ENCODE measurements around the gene DNAJC18. TPM values are rescaled to one million over a fixed set of nuclear protein-coding genes. Genes with fewer than 3 reads are reported as not detected.
A peak's percentile ranks its signal among the peaks of the same experiment; 100 is the strongest.

DNAJC18 gene
- total RNA-seq, 4 donors from 2014 or later = 9.2 to 11.4 (median 10.7) TPM

- peaks cover 0 to 35% of the 10 kb centered on the region in 2 donors for H3K27me3 ChIP-seq
- WGBS, 2 donors = 87 to 89% methylated on average over 7 to 8 of the region's 8 CpGs
- H3K27ac ChIP-seq = no peak overlapping the region
- H3K4me3 ChIP-seq = no peak overlapping the region
- no peak for DNase-seq (ENCODE audit: low spot score in 2 of 2)
- TF ChIP-seq POLR2A (IDR thresholded peaks at IDR 0.05) (no peak), EP300 (IDR thresholded peaks at IDR 0.05) (no peak)
- TF ChIP-seq, protein P1, sequence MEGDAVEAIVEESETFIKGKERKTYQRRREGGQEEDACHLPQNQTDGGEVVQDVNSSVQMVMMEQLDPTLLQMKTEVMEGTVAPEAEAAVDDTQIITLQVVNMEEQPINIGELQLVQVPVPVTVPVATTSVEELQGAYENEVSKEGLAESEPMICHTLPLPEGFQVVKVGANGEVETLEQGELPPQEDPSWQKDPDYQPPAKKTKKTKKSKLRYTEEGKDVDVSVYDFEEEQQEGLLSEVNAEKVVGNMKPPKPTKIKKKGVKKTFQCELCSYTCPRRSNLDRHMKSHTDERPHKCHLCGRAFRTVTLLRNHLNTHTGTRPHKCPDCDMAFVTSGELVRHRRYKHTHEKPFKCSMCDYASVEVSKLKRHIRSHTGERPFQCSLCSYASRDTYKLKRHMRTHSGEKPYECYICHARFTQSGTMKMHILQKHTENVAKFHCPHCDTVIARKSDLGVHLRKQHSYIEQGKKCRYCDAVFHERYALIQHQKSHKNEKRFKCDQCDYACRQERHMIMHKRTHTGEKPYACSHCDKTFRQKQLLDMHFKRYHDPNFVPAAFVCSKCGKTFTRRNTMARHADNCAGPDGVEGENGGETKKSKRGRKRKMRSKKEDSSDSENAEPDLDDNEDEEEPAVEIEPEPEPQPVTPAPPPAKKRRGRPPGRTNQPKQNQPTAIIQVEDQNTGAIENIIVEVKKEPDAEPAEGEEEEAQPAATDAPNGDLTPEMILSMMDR (IDR thresholded peaks at IDR 0.05) = no peak
- no peaks in the 10 kb centered on the region for H3K9me3 ChIP-seq
- peaks cover 0 to 40% (median 15%) of the 10 kb centered on the region in 4 donors for H3K4me1 ChIP-seq
- no peaks in the 10 kb centered on the region for H3K36me3 ChIP-seq
Observed at GRCh38 chr5:139395844-139396640, 43.3 kb downstream of the DNAJC18 start.

GRCh38 chr5:139394654-139395566 is 44.4 kb downstream of the DNAJC18 start, which contains the start of gene PROB1:
TSS of gene PROB1 (minus strand) at chr5:139395104. CDS start at chr5:139395081, 23 bp downstream.
- H3K36me3 ChIP-seq = no peaks in the 10 kb centered on the region
- peak within 1 kb of the TSS in 2 of 4 donors; percentile 7 to 27 for H3K27ac ChIP-seq
- no peaks in the 10 kb centered on the region for H3K9me3 ChIP-seq
- DNase-seq (ENCODE audit: low spot score in 2 of 2) = no peak
- WGBS, 2 donors = 18 to 20% methylated on average over 23 to 28 of the region's 76 CpGs
- TF ChIP-seq EP300 (IDR thresholded peaks at IDR 0.05) = no peak
- TF ChIP-seq POLR2A (IDR thresholded peaks at IDR 0.05) = no peak
- TF ChIP-seq, protein P1 (IDR thresholded peaks at IDR 0.05) = no peak
- H3K27me3 ChIP-seq = peaks cover 0 to 35% of the 10 kb centered on the region in 2 donors
- peak within 1 kb of the TSS; percentile 14 to 57 (median 40) for H3K4me3 ChIP-seq
- H3K4me1 ChIP-seq = peaks cover 0 to 40% (median 19%) of the 10 kb centered on the region in 4 donors

DNA sequence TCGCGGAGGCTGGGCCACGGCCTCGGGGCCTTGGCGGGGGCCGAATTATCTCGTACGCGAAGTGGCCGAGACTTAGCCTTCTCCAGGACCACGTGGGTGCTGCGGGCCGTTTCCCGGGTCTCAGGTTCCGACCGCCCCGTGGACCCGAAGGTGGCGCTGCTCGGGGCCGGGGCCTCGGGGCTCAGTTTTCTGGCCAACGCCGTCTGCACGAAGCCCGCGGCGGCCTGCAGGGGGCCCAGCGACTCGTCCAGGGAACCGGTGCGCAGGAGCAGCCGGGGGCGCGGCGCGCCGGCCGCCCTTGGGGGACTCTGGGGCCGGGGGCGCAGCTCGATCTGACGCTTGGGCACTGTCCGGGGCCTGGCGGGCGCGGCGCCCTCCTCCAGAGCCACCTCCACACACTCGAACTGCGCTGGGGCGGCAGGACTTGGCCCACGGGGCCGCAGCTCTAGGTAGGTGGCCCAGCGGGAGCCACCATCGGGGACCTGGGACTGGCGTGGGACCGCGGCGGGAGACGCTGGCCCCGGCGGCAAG is 45.1 kb downstream of the DNAJC18 start:
- Histone ChIP-seq H3K27ac (peak overlapping the region in 1 of 4 donors; percentile 27), H3K36me3 (no peaks in the 10 kb centered on the region), H3K9me3 (no peaks in the 10 kb centered on the region), H3K4me3 (peak overlapping the region; percentile 14 to 57 (median 40)), H3K4me1 (peaks cover 0 to 40% (median 19%) of the 10 kb centered on the region in 4 donors), H3K27me3 (peaks cover 0 to 35% of the 10 kb centered on the region in 2 donors)
- DNase-seq (ENCODE audit: low spot score in 2 of 2) = no peak
- WGBS, 2 donors = 3% methylated on average over 20 to 23 of the region's 62 CpGs
- TF ChIP-seq, protein P1 (IDR thresholded peaks at IDR 0.05) = peak in 3 of 5 experiments; percentile 41 to 59 (median 54)
- TF ChIP-seq EP300 (IDR thresholded peaks at IDR 0.05) (no peak), POLR2A (IDR thresholded peaks at IDR 0.05) (no peak)

DNA sequence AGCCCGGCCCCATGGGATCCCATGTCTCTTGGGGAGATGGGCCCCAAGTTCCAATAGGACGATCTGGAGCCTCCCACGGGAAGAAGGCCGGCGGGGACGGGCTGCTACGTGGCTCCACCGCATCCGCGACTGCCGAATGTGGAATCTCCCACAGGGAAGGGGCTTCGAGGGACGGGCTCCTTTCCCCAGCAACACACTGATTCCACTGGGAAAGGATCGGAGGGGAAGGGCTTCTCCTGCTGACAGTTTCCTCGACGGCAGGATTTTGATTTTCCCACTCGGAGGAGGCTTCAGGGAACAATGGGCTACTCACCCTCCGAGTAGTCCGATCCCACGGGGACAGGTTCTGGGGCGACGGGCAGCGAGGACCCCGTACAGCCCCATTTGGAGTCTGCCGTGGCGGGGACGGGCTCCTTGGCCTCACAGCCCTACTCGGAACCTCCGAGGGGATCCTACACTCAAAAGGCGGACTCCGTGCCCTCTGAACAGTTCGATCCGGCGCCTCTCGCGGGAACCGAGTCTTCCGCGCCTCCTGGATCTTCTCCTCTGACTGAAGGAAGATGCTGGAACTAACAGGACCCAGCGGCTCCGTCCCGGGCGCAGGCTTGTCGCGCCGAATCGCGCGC is 45.7 kb downstream of the DNAJC18 start:
- TF ChIP-seq EP300 (IDR thresholded peaks at IDR 0.05) = no peak
- TF ChIP-seq, protein P1 (IDR thresholded peaks at IDR 0.05) = no peak
- TF ChIP-seq POLR2A (IDR thresholded peaks at IDR 0.05) = no peak
- peak overlapping the region; percentile 14 to 57 (median 40) for H3K4me3 ChIP-seq
- 8 to 20% methylated on average over 40 to 47 of the region's 49 CpGs for WGBS, 2 donors
- peaks cover 0 to 40% (median 19%) of the 10 kb centered on the region in 4 donors for H3K4me1 ChIP-seq
- H3K9me3 ChIP-seq = no peaks in the 10 kb centered on the region
- no peaks in the 10 kb centered on the region for H3K36me3 ChIP-seq
- peaks cover 0 to 35% of the 10 kb centered on the region in 2 donors for H3K27me3 ChIP-seq
- no peak for DNase-seq (ENCODE audit: low spot score in 2 of 2)
- H3K27ac ChIP-seq = no peak overlapping the region

Measured in tibial nerve (tissue), 4 donors.